NCI-H345 treated with DMSO at 0.1 percent for 48 hours (cell line): ENCODE measurements around the gene ARMH1.
"Not testable (repeated sequence)": the region's sequence is repeated elsewhere in the genome, so short reads cannot be mapped to it uniquely, and the experiment has no call there.

Source experiments
- DNase-seq: peaks from one replicate; lab custom pipeline; 2025; ENCODE audit not compliant: unreplicated experiment; lab: John Stamatoyannopoulos, UW

The ARMH1 gene

DNA sequence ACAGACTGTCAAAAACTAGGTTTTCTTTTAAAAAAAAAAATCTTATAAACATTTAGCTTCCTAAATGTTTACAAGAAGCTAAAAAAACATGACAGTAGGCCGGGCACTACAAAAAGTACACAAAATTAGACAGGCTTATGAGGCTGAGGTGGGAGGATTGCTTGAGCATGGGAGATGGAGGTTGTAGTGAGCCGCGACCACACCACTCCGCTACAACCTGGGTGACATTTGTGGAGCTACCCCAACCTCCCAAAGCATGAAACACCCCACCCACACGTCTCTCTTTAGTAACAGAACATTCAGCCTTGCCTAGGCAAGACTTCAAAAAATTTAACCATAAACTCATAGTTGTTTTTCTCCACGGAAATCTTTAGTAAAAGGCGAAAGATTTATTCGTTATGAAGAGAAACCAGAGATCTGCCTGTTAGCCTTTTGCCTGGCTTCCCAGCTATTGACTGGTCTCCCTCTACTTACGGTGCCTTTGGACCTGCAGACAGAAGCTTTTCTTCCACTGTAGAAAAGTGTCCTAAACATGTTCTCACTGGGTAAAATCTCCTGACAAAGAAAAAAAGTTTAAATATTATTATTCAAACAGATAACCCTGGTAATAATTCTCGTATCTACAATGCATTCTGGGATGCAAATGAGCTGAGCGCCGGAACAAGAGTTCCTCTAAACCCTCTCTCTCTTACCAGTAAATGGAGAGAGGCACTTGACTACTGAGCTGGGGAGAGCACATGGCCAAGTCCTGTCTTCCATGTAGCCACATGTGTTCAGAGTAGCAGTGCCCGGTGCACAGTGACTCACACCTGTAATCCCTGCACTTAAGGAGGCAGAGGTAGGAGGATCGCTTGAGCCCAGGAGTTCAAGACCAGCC lies 47.2 kb downstream of the ARMH1 start:
- peak; percentile 8 for DNase-seq

GRCh38 chr1:44723064-44723463 lies 48.5 kb downstream of the ARMH1 start:
- DNase-seq, result no peak

DNA sequence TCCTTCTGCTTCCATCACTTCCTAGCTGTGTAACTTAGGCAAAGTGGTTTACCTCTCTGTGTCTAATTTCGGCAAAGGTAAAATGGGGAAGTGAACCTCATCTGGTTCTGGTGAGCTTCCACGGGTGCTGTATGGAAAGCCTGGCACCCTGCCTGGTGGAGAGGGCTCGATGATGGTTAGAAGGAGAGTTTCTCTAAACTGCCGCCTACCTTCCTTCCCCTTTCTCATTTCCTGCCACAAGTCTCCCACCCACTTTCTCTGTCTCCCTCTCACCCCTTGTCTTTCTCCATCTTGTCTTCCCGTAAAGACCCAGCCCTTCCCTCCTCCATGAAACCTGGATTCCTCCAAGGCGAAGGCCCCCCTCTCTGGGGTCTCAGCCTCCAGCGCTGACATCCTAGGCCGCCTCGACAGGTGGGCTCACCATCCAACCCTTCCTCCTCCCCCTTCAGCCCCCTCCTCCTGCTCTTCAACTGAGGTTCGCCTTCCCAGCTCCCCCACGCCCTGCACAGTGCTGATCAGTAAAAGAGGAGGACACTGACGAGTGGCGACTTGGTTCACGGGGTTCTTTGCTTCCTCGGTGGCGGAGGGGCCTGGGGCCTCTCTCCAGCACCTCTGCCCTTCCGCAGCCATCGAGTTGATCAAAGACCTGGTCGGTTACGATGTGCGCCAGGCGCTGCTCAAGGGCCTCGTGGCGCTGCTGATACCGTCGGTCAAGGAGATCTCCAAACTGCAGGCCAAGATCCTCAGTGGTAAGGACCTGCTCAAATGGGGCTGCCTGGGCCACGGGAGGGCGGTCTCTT lies 49.2 kb downstream of the ARMH1 start:
- no peak for DNase-seq

GRCh38 chr1:44724296-44724954 lies 49.9 kb downstream of the ARMH1 start:
- no peak for DNase-seq

- no peak for DNase-seq
These were observed 50.6 kb downstream of the ARMH1 start for GRCh38 chr1:44724955-44725698.

GRCh38 chr1:44730741-44731512 lies 56.4 kb downstream of the ARMH1 start, which contains the start of gene RNU5D-1:
RNU5D-1 (minus strand) TSS chr1:44731170.
- DNase-seq, result peak; percentile 87

DNA sequence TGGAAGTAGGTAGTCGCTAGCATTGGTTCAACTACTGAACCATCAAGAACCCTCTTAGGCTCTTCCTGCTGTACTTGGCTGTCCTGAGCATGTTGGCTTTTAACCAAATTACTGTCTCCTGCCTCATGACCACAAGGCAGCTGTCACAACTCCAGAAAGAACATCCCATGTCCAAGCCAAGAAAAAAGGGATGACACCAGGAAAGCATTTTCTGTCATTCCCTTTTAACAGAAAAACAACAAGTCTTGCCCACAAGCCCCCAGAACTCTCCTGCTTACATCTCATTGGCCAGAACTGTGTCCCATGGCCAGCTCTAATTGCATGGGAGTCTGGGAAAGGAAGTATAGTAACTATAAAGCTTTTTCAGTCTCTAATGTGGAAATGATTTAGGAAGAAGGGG lies 58.9 kb downstream of the ARMH1 start:
- DNase-seq, result no peak

DNA sequence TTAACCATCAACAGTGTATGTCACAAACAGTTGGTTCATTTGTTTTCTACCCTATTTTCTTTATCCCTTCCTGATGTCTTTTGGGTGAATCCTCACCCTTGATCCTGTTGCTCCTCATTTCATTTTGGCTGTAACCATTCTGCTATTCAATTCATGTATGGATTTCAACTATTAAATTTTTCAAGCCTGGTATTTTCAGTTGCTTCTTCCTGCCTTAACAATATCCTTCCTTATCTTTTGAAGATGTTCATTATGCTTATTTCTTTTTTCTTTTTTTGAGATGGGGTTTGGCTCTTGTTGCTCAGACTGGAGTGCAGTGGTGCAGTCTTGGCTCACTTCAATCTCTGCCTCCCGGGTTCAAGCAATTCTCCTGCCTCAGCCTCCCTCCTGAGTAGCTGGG lies 59.3 kb downstream of the ARMH1 start:
- no peak for DNase-seq

GRCh38 chr1:44735992-44736391 lies 61.5 kb downstream of the ARMH1 start:
- DNase-seq, result no peak

DNA sequence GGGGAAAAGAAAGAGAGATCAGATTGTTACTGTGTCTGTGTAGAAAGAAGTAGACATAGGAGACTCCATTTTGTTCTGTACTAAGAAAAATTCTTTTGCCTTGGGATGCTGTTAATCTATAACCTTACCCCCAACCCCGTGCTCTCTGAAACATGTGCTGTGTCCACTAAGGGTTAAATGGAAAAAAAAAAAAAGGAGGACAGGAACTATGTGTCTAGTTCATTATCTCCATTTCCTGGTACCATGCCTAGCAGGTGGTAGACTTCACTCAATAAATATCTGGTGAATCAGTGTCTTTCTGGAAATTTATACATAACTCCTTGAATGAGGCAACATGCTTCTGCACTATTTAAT lies 64.4 kb downstream of the ARMH1 start:
- not testable (repeated sequence) for DNase-seq

DNA sequence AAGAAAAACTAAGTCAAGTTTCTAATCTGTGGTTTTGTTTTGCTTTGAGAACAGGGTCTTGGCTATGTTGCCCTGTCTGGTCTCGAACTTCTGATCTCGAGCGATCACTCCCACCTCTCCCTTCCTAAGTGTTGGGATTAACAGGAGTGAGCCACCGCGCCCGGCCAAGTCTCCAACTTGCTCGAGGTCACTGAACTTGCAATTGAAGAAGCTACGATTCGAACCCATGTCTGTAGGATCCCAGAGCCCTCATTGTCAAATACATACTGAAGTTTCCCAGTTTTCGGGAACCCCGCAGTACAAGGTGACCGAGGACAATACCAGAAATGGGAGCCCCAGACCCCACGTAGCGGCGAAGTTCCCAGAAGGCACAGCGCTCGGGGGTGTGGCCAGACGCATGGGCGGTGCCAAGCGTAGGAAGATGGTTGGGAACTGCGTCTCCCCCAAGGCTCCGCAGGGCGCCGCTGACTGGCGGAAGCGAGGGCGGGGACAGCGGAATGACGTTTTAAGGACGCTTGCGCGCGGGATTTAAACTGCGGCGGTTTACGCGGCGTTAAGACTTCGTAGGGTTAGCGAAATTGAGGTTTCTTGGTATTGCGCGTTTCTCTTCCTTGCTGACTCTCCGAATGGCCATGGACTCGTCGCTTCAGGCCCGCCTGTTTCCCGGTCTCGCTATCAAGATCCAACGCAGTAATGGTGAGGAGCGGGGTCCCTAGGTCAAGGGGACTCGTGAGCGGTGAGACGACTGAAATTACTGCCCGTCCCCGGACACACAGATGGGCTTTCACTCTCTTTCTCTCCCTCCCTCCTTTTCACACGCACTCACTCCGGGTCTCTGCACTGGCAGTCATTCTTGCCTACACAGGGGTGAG lies 65.0 kb downstream of the ARMH1 start, which contains the start of gene KIF2C:
Gene KIF2C, plus strand, starts transcription at position 531 of the 872 bp plus-strand sequence. Its CDS starts 96 bp downstream, at position 627.
- DNase-seq, result peak; percentile 96

- no peak for DNase-seq
These were observed 65.7 kb downstream of the ARMH1 start for GRCh38 chr1:44740179-44740617.

DNA sequence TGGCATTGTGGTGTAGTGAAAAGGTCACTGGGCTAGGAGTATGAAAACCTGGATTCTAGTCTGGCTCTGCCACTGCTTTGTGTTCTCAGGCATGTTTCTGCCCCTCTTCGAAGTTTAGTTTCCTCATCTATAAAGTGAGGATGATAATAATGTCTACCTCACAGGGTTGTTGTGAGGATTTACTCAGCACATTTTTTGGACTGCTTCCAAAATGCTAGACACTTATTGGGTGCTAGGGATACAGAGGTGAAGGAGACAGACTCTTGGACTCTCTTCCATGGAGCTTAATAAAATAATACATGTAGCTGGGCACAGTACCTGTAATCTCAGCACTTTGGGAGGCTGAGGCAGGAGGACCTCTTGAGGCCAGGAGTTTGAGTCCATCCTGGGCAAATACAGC lies 68.7 kb downstream of the ARMH1 start:
- no peak for DNase-seq

DNA sequence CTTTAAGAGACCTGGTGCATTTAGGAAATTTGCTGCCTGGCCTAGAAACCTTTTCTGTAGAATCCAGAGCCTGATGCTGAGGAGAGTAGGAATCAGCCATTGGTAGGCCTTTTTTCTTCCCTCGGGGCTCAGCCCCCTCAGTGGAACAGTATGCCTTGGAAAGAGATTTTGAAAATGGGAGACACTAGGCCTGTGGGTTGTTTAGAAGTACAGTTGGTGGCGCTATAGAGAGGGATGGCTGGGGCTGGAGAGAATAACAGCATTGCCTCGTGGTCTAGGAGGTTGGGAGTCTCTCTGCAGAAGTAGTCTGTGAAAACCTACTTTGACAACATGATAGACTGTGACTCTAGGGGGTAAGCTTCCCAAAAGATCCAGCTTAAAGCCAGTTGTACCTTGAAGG lies 73.4 kb downstream of the ARMH1 start:
- DNase-seq, result no peak

GRCh38 chr1:44757420-44757819 lies 82.9 kb downstream of the ARMH1 start:
- DNase-seq, result no peak

DNA sequence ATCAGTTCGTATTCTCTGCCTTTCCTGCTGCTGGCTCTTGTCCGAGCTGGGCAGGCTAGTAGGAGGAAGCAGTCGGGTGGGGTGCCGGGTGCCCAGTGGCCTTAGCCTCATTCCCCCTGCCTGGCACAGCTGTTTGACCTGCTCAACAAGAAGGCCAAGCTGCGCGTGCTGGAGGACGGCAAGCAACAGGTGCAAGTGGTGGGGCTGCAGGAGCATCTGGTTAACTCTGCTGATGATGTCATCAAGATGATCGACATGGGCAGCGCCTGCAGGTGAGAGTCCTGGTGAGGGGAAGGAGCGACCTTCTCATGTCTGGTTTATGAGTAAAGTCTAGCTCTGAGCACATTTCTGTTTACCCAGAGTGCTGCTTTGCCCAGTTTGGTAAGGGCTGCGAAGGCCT lies 84.6 kb downstream of the ARMH1 start:
- no peak for DNase-seq

GRCh38 chr1:44760876-44761275 lies 86.4 kb downstream of the ARMH1 start:
- DNase-seq, result no peak

- DNase-seq, result not testable (repeated sequence)
These were observed 91.9 kb downstream of the ARMH1 start for GRCh38 chr1:44766421-44766820.
